Measurements from ENCODE around the gene SLC6A17.

GRCh38 chr1:110210604-110211495 lies 60.6 kb downstream of the SLC6A17 start:
- TF ChIP-seq TAF1 (IDR thresholded peaks at IDR 0.05; ENCODE audit: low read depth, low read length) (no peak), POLR2A (IDR thresholded peaks at IDR 0.05; ENCODE audit: low read depth, low read length) (no peak), POLR2AphosphoS5 (IDR thresholded peaks at IDR 0.05; ENCODE audit: low read depth, low read length) (no peak)

All from GM12891 (cell line).